Kidney epithelial cell (primary cell): Measurements from ENCODE around the gene FAM83F. TPM values are rescaled to one million over a fixed set of nuclear protein-coding genes. Genes with fewer than 3 reads are reported as not detected.
A peak's percentile ranks its signal among the peaks of the same experiment; 100 is the strongest.

Experiments
- DNase-seq: peaks from one replicate; pipeline ENCODE4 v3.0.0-alpha.2; 2010; ENCODE audit warnings: low read depth
- H3K27me3 ChIP-seq: 2 replicates; pipeline ENCODE4 v1.6.0; 2011; ENCODE audit warnings: low read length; ENCODE audit not compliant: control insufficient read depth, insufficient read depth
- H3K36me3 ChIP-seq: 2 replicates; pipeline ENCODE4 v1.5.1; 2011; ENCODE audit warnings: low read length; ENCODE audit not compliant: control insufficient read depth, insufficient read depth
- H3K4me3 ChIP-seq: 2 replicates; pipeline ENCODE4 v1.5.1; 2011; ENCODE audit warnings: low read depth, mild to moderate bottlenecking, control low read depth, low read length
- CTCF ChIP-seq: IDR thresholded peaks from 2 replicates; pipeline ENCODE4 v1.5.1; 2011; ENCODE audit warnings: mild to moderate bottlenecking, moderate library complexity, low read length, control low read depth, inconsistent platforms; ENCODE audit not compliant: insufficient read depth, poor library complexity, severe bottlenecking
- total RNA-seq: library from RNA; depleted of rRNA; stranded (reverse); fragments of >200 nt; gene quantifications from 2 replicates; pipeline ENCODE4 v1.2.3, GENCODE V29; 2015

The FAM83F gene
- total RNA-seq, 1 donor from 2014 or later = 6.9 TPM

- H3K36me3 ChIP-seq = no peaks in the 10 kb centered on the region
- no peaks in the 10 kb centered on the region for H3K27me3 ChIP-seq
- DNase-seq = no peak
- TF ChIP-seq CTCF = no peak
- H3K4me3 ChIP-seq = no peak overlapping the region
Measured at GRCh38 chr22:39952347-39952746, 42.4 kb upstream of the FAM83F start.

- no peak for DNase-seq
- TF ChIP-seq CTCF = no peak
- H3K4me3 ChIP-seq = no peak overlapping the region
- no peaks in the 10 kb centered on the region for H3K27me3 ChIP-seq
- H3K36me3 ChIP-seq = no peaks in the 10 kb centered on the region
Measured at GRCh38 chr22:39953101-39953500, 41.7 kb upstream of the FAM83F start.

DNA sequence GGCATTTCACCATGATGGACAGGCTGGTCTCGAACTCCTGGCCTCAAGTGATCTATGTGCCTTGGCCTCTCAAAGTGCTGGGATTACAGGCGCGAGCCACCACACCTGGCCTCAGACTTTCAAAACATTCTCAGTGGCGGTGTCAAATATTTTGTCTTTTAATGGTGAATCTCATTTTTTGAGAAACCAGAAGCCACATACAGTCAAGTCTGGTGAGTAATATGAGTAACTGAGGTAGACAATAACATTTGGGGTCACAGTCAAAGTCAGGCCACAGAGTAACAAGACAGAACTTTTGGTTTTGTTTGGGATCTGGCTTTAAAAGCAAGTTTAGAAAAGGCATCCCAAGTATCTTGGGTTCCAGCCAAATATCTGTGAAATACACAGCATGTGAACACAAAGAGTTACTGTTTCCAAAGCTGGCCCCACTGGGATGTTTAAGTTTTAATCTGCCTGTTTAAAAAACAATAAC is 40.1 kb upstream of the FAM83F start:
- no peak for TF ChIP-seq CTCF
- DNase-seq = peak; percentile 35
- Histone ChIP-seq H3K27me3 (no peaks in the 10 kb centered on the region), H3K36me3 (no peaks in the 10 kb centered on the region), H3K4me3 (no peak overlapping the region)

GRCh38 chr22:39955675-39956074 is 39.1 kb upstream of the FAM83F start:
- no peak for DNase-seq
- Histone ChIP-seq H3K27me3 (no peaks in the 10 kb centered on the region), H3K36me3 (no peaks in the 10 kb centered on the region), H3K4me3 (no peak overlapping the region)
- TF ChIP-seq CTCF = no peak

GRCh38 chr22:39956932-39957664 is 37.7 kb upstream of the FAM83F start:
- no peak for DNase-seq
- no peak for TF ChIP-seq CTCF
- Histone ChIP-seq H3K36me3 (no peaks in the 10 kb centered on the region), H3K27me3 (no peaks in the 10 kb centered on the region), H3K4me3 (no peak overlapping the region)

GRCh38 chr22:39958009-39958711 is 36.6 kb upstream of the FAM83F start:
- no peak for TF ChIP-seq CTCF
- Histone ChIP-seq H3K36me3 (no peaks in the 10 kb centered on the region), H3K27me3 (no peaks in the 10 kb centered on the region), H3K4me3 (no peak overlapping the region)
- no peak for DNase-seq
